GM21717 (cell line): Measurements from ENCODE around the gene RIMS4.

Experiments used
- ATAC-seq: cut with Tn5 transposase; IDR thresholded peaks from one replicate; pipeline ENCODE4 v1.9.1; 2021; ENCODE audit warnings: mild to moderate bottlenecking, moderate library complexity; ENCODE audit not compliant: unreplicated experiment

RIMS4 gene

GRCh38 chr20:44810391-44811149 lies at the start of gene RIMS4:
Gene RIMS4, minus strand, starts transcription at chr20:44810546. Its CDS starts 275 bp downstream, at chr20:44810271.
- no peak for ATAC-seq

GRCh38 chr20:44858606-44859360 lies 48.4 kb upstream of the RIMS4 start:
- ATAC-seq = no peak

- no peak for ATAC-seq
These were observed 46.6 kb upstream of the RIMS4 start for GRCh38 chr20:44856856-44857448.

GRCh38 chr20:44856442-44856841 lies 46.1 kb upstream of the RIMS4 start:
- no peak for ATAC-seq

GRCh38 chr20:44851545-44851944 lies 41.2 kb upstream of the RIMS4 start:
- ATAC-seq = no peak

- ATAC-seq = no peak
These were observed 40.5 kb upstream of the RIMS4 start for GRCh38 chr20:44850837-44851236.

- ATAC-seq = no peak
These were observed 39.9 kb upstream of the RIMS4 start for GRCh38 chr20:44850272-44850671.

- ATAC-seq = no peak
These were observed 39.4 kb upstream of the RIMS4 start for GRCh38 chr20:44849703-44850102.

- no peak for ATAC-seq
These were observed 38.1 kb upstream of the RIMS4 start for GRCh38 chr20:44848254-44849015.

- ATAC-seq = no peak
These were observed 33.5 kb upstream of the RIMS4 start for GRCh38 chr20:44843876-44844275.

GRCh38 chr20:44841955-44842354 lies 31.6 kb upstream of the RIMS4 start:
- no peak for ATAC-seq

- no peak for ATAC-seq
These were observed 30.5 kb upstream of the RIMS4 start for GRCh38 chr20:44840826-44841225.

GRCh38 chr20:44839481-44839880 lies 29.1 kb upstream of the RIMS4 start:
- no peak for ATAC-seq

- ATAC-seq = no peak
These were observed 28.2 kb upstream of the RIMS4 start for GRCh38 chr20:44838521-44838920.

GRCh38 chr20:44837946-44838345 lies 27.6 kb upstream of the RIMS4 start:
- ATAC-seq = no peak

- no peak for ATAC-seq
These were observed 26.3 kb upstream of the RIMS4 start for GRCh38 chr20:44836601-44837120.

- no peak for ATAC-seq
These were observed 25.4 kb upstream of the RIMS4 start for GRCh38 chr20:44835661-44836221.

GRCh38 chr20:44835116-44835515 lies 24.8 kb upstream of the RIMS4 start:
- ATAC-seq = no peak

- ATAC-seq = no peak
These were observed 24.3 kb upstream of the RIMS4 start for GRCh38 chr20:44834693-44835092.

- no peak for ATAC-seq
These were observed 23.1 kb upstream of the RIMS4 start for GRCh38 chr20:44833437-44833836.

- no peak for ATAC-seq
These were observed 22.4 kb upstream of the RIMS4 start for GRCh38 chr20:44832724-44833123.
